Thyroid gland (tissue), 4 donors: Measurements from ENCODE around the gene GPM6B. TPM values are rescaled to one million over a fixed set of nuclear protein-coding genes. Genes with fewer than 3 reads are reported as not detected.

Source experiments
- DNase-seq, 2 donors: peaks; one replicate each; pipeline ENCODE4 v3.0.0-alpha.2; 2019
- H3K27ac ChIP-seq, 3 donors: fragments of 200-600 bp; sonication (generic); 1 replicate in 2 of 3; 2 replicates in 1 of 3; pipeline ENCODE4 v1.5.1; 2016 to 2019; ENCODE audit warnings: mild to moderate bottlenecking in 1 of 3, moderate library complexity in 1 of 3
- H3K27me3 ChIP-seq: fragments of 200-600 bp; sonication (generic); one replicate; pipeline ENCODE4 v1.5.1; 2019
- H3K36me3 ChIP-seq, 2 donors: fragments of 200-600 bp; sonication (generic); one replicate each; pipeline ENCODE4 v1.5.1; 2016 to 2019
- H3K4me1 ChIP-seq, 2 donors: fragments of 200-600 bp; sonication (generic); one replicate each; pipeline ENCODE4 v1.5.1; 2017 to 2019
- H3K4me3 ChIP-seq, 3 donors: fragments of 200-600 bp; sonication (generic); replicated peaks in 1 of 3; 1 replicate in 2 of 3; 2 replicates in 1 of 3; pipeline ENCODE4 v1.5.1; 2016; ENCODE audit warnings: mild to moderate bottlenecking in 1 of 3
- H3K9me3 ChIP-seq: fragments of 200-600 bp; sonication (generic); one replicate; pipeline ENCODE4 v1.5.1; 2017
- POLR2A ChIP-seq, 2 donors: fragments of 450-650 bp; IDR thresholded peaks; one replicate each; pipeline ENCODE4 v1.6.1; 2017; ENCODE audit warnings: antibody characterized with exemption in 2 of 2, mild to moderate bottlenecking in 2 of 2, moderate library complexity in 1 of 2
- WGBS, 2 donors: methylation state at CpG; one replicate each; pipeline ENCODE4 v1.1.5; 2017; 5-methylcytosine and 5-hydroxymethylcytosine counted together
- intact Hi-C: fragments of 100-400 bp; cut with DNase I; formaldehyde crosslinking; loops from one replicate; pipeline ENCODE4 v1.15.1; 2023
- total RNA-seq, 4 donors: library from RNA; depleted of rRNA; stranded (reverse); fragments of >200 nt; gene quantifications; one replicate each; pipeline ENCODE4 v1.2.3, GENCODE V29; 2016
- TF ChIP-seq, protein P1 (sequence below), 6 experiments: fragments of 200-600 bp in 3 of 6; fragments of 450-650 bp in 3 of 6; sonication (generic) in 3 of 6; IDR thresholded peaks; one replicate each; pipeline ENCODE4 v1.5.1; 2016 to 2019; ENCODE audit warnings: antibody characterized with exemption in 6 of 6, mild to moderate bottlenecking in 2 of 6, inconsistent platforms in 1 of 6, moderate library complexity in 1 of 6

The GPM6B gene
- total RNA-seq, 4 donors from 2014 or later: 2.3 to 9.9 (median 6.1) TPM

GRCh38 chrX:13791559-13791958 is 25.3 kb downstream of the GPM6B start:
- intact Hi-C loops: no loop called here
- H3K27me3 ChIP-seq: no peaks in the 10 kb centered on the region
- H3K4me1 ChIP-seq: peaks cover 7 to 28% of the 10 kb centered on the region in 2 donors
- H3K36me3 ChIP-seq: no peaks in the 10 kb centered on the region
- H3K4me3 ChIP-seq: no peak overlapping the region
- WGBS, 2 donors: 10 to 17% methylated on average over 2 of the region's 2 CpGs
- DNase-seq: peak; percentile 36 to 47
- no peaks in the 10 kb centered on the region for H3K9me3 ChIP-seq
- H3K27ac ChIP-seq: peak overlapping the region; percentile 61 to 83 (median 80)
- TF ChIP-seq, protein P1, sequence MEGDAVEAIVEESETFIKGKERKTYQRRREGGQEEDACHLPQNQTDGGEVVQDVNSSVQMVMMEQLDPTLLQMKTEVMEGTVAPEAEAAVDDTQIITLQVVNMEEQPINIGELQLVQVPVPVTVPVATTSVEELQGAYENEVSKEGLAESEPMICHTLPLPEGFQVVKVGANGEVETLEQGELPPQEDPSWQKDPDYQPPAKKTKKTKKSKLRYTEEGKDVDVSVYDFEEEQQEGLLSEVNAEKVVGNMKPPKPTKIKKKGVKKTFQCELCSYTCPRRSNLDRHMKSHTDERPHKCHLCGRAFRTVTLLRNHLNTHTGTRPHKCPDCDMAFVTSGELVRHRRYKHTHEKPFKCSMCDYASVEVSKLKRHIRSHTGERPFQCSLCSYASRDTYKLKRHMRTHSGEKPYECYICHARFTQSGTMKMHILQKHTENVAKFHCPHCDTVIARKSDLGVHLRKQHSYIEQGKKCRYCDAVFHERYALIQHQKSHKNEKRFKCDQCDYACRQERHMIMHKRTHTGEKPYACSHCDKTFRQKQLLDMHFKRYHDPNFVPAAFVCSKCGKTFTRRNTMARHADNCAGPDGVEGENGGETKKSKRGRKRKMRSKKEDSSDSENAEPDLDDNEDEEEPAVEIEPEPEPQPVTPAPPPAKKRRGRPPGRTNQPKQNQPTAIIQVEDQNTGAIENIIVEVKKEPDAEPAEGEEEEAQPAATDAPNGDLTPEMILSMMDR (IDR thresholded peaks at IDR 0.05): no peak
- no peak for TF ChIP-seq POLR2A (IDR thresholded peaks at IDR 0.05)

DNA sequence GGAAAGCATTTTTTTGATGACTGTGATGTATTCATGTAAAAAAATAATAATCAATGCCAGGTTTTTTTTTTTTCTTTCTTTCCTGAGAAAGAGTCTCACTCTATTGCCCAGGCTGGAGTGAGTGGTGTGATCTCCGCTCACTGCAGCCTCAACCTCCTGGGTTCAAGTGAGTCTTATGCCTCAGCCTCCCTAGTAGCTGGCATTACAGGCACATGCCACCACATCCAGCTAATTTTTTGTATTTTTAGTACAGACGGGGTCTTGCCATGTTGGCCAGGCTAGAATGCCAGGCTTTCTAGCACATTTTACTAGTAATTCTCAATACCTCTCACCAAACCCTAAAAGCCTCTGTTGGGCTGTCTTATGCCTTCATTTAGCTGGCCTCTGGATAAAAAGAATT is 25.7 kb downstream of the GPM6B start:
- 87 to 90% methylated on average over 2 of the region's 2 CpGs for WGBS, 2 donors

GRCh38 chrX:13790206-13791131 is 26.4 kb downstream of the GPM6B start:
- Histone ChIP-seq H3K27ac (peak overlapping the region; percentile 71 to 83 (median 80)), H3K36me3 (no peaks in the 10 kb centered on the region), H3K9me3 (no peaks in the 10 kb centered on the region), H3K4me3 (no peak overlapping the region), H3K4me1 (peaks cover 7 to 28% of the 10 kb centered on the region in 2 donors), H3K27me3 (no peaks in the 10 kb centered on the region)
- TF ChIP-seq POLR2A (IDR thresholded peaks at IDR 0.05): peak in 1 of 2 donors; percentile 37
- TF ChIP-seq, protein P1 (IDR thresholded peaks at IDR 0.05): no peak
- peak; percentile 53 to 58 for DNase-seq
- 29 to 34% methylated on average over 6 of the region's 6 CpGs for WGBS, 2 donors
- intact Hi-C loops: no loop called here

More for the DNA sequence above, 25.7 kb downstream of the GPM6B start:
- no peaks in the 10 kb centered on the region for H3K9me3 ChIP-seq
- intact Hi-C loops: no loop called here
- no peaks in the 10 kb centered on the region for H3K36me3 ChIP-seq
- H3K4me1 ChIP-seq: peaks cover 7 to 28% of the 10 kb centered on the region in 2 donors
- H3K27ac ChIP-seq: peak overlapping the region; percentile 61 to 83 (median 80)
- TF ChIP-seq, protein P1 (IDR thresholded peaks at IDR 0.05): no peak
- no peak for TF ChIP-seq POLR2A (IDR thresholded peaks at IDR 0.05)
- no peak for DNase-seq
- no peak overlapping the region for H3K4me3 ChIP-seq
- H3K27me3 ChIP-seq: no peaks in the 10 kb centered on the region

DNA sequence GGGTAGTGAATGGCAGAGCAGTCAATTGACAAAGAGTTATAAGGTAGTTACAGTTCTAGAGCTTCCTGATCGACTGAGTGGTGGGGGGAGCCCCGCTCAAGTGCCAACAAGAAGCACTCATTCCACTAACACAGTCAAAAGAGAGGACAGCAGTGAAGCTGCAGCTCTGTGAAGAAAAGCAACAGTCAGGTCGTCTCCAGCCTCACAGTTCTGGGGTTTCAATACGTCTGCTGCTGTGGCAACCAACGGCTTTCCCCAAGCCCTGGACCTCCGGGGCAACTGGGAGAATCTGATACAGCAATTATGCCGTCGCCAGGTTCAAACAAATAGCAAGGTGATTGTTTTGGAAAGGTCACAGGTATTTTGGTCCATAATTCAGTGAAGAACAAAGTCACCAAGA is 30.8 kb downstream of the GPM6B start:
- intact Hi-C loops: no loop called here
- WGBS, 2 donors: 30 to 40% methylated on average over 3 to 8 of the region's 8 CpGs
- Histone ChIP-seq H3K36me3 (no peaks in the 10 kb centered on the region), H3K4me3 (no peak overlapping the region), H3K4me1 (peaks cover 3 to 7% of the 10 kb centered on the region in 2 donors), H3K27me3 (no peaks in the 10 kb centered on the region), H3K27ac (no peak overlapping the region), H3K9me3 (no peaks in the 10 kb centered on the region)
- peak; percentile 19 to 20 for DNase-seq
- TF ChIP-seq, protein P1 (IDR thresholded peaks at IDR 0.05): no peak
- TF ChIP-seq POLR2A (IDR thresholded peaks at IDR 0.05): no peak

DNA sequence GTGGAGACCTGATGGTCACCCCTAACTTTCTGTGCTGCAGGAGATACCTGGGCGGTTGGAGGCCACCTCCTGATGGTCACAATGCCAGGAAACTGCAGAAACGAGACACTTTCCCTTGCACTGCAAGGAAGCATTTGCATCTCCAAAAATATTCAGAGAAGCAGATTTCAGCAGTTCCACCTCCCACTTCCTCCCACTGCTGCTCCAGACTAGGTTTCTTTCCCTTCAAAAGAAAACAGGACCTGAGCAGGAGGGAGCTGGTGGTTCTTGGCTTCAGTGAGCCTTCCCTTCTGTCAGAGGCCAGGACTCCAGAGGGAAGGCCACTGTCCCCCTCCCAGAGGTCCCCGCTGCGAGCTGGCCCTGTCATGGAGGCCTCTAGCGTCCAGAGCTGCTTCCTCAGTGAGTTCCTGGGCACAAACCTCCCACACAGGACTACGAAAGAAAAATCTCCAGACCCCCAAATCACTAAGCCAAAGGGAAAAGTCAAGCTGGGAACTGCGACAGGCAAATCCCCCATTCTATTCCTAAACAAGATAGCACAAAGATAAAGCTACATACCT is 35.9 kb downstream of the GPM6B start:
- no peaks in the 10 kb centered on the region for H3K9me3 ChIP-seq
- DNase-seq: no peak
- no peaks in the 10 kb centered on the region for H3K27me3 ChIP-seq
- no peak for TF ChIP-seq POLR2A (IDR thresholded peaks at IDR 0.05)
- TF ChIP-seq, protein P1 (IDR thresholded peaks at IDR 0.05): no peak
- H3K4me3 ChIP-seq: no peak overlapping the region
- no peak overlapping the region for H3K27ac ChIP-seq
- no peaks in the 10 kb centered on the region for H3K4me1 ChIP-seq
- WGBS, 2 donors: 60 to 90% methylated on average over 2 to 3 of the region's 7 CpGs
- no peaks in the 10 kb centered on the region for H3K36me3 ChIP-seq
- intact Hi-C loops: no loop called here
